Spinal cord (tissue), 10 donors: Measurements from ENCODE around the gene SMAD6. TPM values are rescaled to one million over a fixed set of nuclear protein-coding genes. Genes with fewer than 3 reads are reported as not detected.
A peak's percentile ranks its signal among the peaks of the same experiment; 100 is the strongest.

Source experiments
- DNase-seq, 6 donors: peaks; one replicate each; pipeline versions ENCODE4 v3.0.0 to v3.0.0-alpha.2; 2013 to 2015; ENCODE audit warnings: low spot score in 6 of 6, low read depth in 4 of 6
- H3K27ac ChIP-seq: one replicate; pipeline ENCODE4 v1.5.1; 2013; ENCODE audit warnings: low read depth, low read length, control low read depth
- H3K27me3 ChIP-seq: one replicate; pipeline ENCODE4 v1.6.1; 2013; ENCODE audit warnings: low read length; ENCODE audit not compliant: control insufficient read depth, insufficient read depth
- H3K36me3 ChIP-seq: one replicate; pipeline ENCODE4 v1.6.1; 2013; ENCODE audit warnings: low read length; ENCODE audit not compliant: control insufficient read depth, insufficient read depth
- H3K4me1 ChIP-seq: one replicate; pipeline ENCODE4 v1.6.1; 2013; ENCODE audit warnings: low read length; ENCODE audit not compliant: control insufficient read depth, insufficient read depth
- H3K4me3 ChIP-seq: one replicate; pipeline ENCODE4 v1.5.1; 2013; ENCODE audit warnings: low read depth, low read length, control low read depth
- H3K9me3 ChIP-seq: one replicate; pipeline ENCODE4 v1.6.1; 2013; ENCODE audit warnings: low read length; ENCODE audit not compliant: control insufficient read depth, insufficient read depth
- WGBS: methylation state at CpG from one replicate; pipeline ENCODE4 v1.1.5; 2013; ENCODE audit warnings: missing lambda C conversion rate; ENCODE audit not compliant: insufficient coverage; 5-methylcytosine and 5-hydroxymethylcytosine counted together
- polyA plus RNA-seq, 2 donors: library from polyadenylated mRNA; unstranded; fragments of 120-200 nt; gene quantifications; one replicate each; pipeline ENCODE4 v1.2.1, GENCODE V29; 2013; ENCODE audit not compliant: insufficient read length in 2 of 2
- total RNA-seq, 2 donors: library from RNA; depleted of rRNA in 1 of 2; stranded (reverse); fragments of 120-200 nt in 1 of 2; fragments of >200 nt in 1 of 2; gene quantifications; one replicate each; pipeline versions ENCODE4 v1.2.3 to v1.2.4, GENCODE V29; 2013 to 2014
- donor health status: healthy.

SMAD6 gene
- total and polyA plus RNA-seq, 4 donors, result 7.7 to 22.0 (median 10.3) TPM

DNA sequence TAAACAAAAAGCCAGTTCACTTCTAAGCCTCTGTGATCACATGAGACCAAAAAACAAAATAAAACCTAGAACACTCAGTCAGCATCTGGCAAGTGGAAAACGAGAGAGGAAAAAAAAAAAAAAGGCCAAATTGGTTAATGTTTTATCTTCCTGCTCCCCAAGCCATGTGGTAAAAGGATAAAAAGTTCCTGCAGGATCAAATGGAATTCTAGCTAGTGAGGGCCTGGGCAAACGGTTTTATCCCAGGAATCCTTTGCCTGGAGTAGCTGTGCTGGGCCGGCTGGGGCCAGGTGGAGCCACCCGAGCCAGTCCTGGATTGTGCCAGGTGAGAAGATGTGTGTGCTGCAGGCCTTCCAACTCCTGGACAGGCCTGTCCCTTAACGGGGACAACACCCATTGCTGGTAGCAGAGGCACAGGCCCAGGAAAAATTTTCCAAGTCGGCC lies 13.2 kb downstream of the SMAD6 start:
- H3K27ac ChIP-seq, result peak overlapping the region; percentile 18
- H3K4me3 ChIP-seq, result no peak overlapping the region
- DNase-seq, result no peak
- H3K9me3 ChIP-seq, result no peaks in the 10 kb centered on the region
- peaks cover 13% of the 10 kb centered on the region for H3K4me1 ChIP-seq
- no peaks in the 10 kb centered on the region for H3K27me3 ChIP-seq
- 67% methylated on average over 4 of the region's 6 CpGs for WGBS
- peaks cover 12% of the 10 kb centered on the region for H3K36me3 ChIP-seq

DNA sequence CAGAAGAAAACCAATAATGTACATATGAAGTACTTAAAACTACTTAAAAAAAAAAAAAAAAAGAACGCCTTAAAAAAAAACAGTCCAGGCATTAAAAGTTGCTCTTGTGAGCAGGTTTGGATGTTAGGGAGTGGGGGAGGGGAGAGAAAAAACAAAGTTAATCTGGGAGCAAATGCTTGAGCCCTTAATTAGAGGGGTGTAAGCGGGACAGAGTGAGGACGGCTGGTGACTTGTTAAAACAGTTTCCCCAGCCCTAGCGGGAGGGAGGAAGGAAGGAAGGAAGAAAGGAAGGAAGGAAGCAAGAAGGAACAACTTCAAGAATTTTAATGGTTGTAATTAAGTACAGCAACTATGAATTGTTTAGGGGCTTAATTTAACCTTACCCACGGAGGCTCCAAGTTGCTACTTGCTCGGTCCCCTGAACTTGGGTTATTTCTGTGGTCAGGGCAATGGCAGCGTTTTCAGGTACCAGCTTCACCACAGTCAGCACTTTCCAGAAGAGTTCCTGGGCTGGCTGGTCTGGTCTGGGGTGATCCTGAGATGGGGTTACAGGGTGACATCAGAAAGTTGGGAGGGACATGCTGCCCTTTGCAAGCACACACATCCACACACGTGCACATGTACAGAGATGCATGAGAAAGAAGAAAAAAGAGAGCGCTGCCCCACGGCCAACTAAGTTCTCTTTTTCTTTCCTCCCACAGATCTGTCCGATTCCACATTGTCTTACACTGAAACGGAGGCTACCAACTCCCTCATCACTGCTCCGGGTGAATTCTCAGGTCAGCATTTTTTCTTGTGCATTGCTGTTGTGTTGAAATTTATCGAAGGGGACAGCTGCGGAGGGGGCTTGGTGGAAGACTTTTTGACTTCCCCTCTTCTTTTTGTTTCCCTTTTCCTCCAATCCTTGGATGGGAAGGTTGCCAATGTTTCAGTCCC lies 14.0 kb downstream of the SMAD6 start:
- DNase-seq, result no peak
- Histone ChIP-seq H3K9me3 (no peaks in the 10 kb centered on the region), H3K27ac (no peak overlapping the region), H3K27me3 (no peaks in the 10 kb centered on the region), H3K4me1 (peaks cover 13% of the 10 kb centered on the region), H3K36me3 (peaks cover 13% of the 10 kb centered on the region), H3K4me3 (no peak overlapping the region)
- 69% methylated on average over 5 of the region's 15 CpGs for WGBS

GRCh38 chr15:66716656-66717020 lies 14.6 kb downstream of the SMAD6 start:
- H3K9me3 ChIP-seq, result no peaks in the 10 kb centered on the region
- no peak overlapping the region for H3K27ac ChIP-seq
- DNase-seq, result no peak
- H3K36me3 ChIP-seq, result peaks cover 14% of the 10 kb centered on the region
- peaks cover 9% of the 10 kb centered on the region for H3K4me1 ChIP-seq
- H3K4me3 ChIP-seq, result no peak overlapping the region
- H3K27me3 ChIP-seq, result no peaks in the 10 kb centered on the region
- WGBS, result 30% methylated on average over 1 of the region's 4 CpGs

- Histone ChIP-seq H3K27me3 (no peaks in the 10 kb centered on the region), H3K9me3 (no peaks in the 10 kb centered on the region), H3K4me3 (no peak overlapping the region), H3K27ac (no peak overlapping the region), H3K36me3 (peaks cover 14% of the 10 kb centered on the region), H3K4me1 (peaks cover 12% of the 10 kb centered on the region)
- no peak for DNase-seq
- 92% methylated on average over 8 of the region's 8 CpGs for WGBS
These were observed 16.4 kb downstream of the SMAD6 start for GRCh38 chr15:66718220-66718988.

GRCh38 chr15:66719471-66719870 lies 17.4 kb downstream of the SMAD6 start:
- H3K4me1 ChIP-seq, result peaks cover 13% of the 10 kb centered on the region
- no peaks in the 10 kb centered on the region for H3K27me3 ChIP-seq
- no peak overlapping the region for H3K4me3 ChIP-seq
- H3K36me3 ChIP-seq, result peaks cover 14% of the 10 kb centered on the region
- H3K9me3 ChIP-seq, result no peaks in the 10 kb centered on the region
- 86% methylated on average over 9 of the region's 10 CpGs for WGBS
- DNase-seq, result no peak
- no peak overlapping the region for H3K27ac ChIP-seq

GRCh38 chr15:66720206-66721010 lies 18.4 kb downstream of the SMAD6 start:
- Histone ChIP-seq H3K4me3 (no peak overlapping the region), H3K27ac (no peak overlapping the region), H3K4me1 (peaks cover 20% of the 10 kb centered on the region), H3K27me3 (no peaks in the 10 kb centered on the region), H3K9me3 (no peaks in the 10 kb centered on the region), H3K36me3 (peaks cover 14% of the 10 kb centered on the region)
- no peak for DNase-seq
- 92% methylated on average over 8 of the region's 9 CpGs for WGBS

GRCh38 chr15:66721020-66721419 lies 19.0 kb downstream of the SMAD6 start:
- DNase-seq, result no peak
- WGBS, result 100% methylated on average over 6 of the region's 8 CpGs
- H3K27me3 ChIP-seq, result no peaks in the 10 kb centered on the region
- H3K9me3 ChIP-seq, result no peaks in the 10 kb centered on the region
- H3K4me3 ChIP-seq, result no peak overlapping the region
- H3K36me3 ChIP-seq, result peaks cover 18% of the 10 kb centered on the region
- H3K4me1 ChIP-seq, result peaks cover 22% of the 10 kb centered on the region
- H3K27ac ChIP-seq, result no peak overlapping the region

GRCh38 chr15:66721501-66721937 lies 19.5 kb downstream of the SMAD6 start:
- H3K4me3 ChIP-seq, result no peak overlapping the region
- H3K9me3 ChIP-seq, result no peaks in the 10 kb centered on the region
- peaks cover 18% of the 10 kb centered on the region for H3K36me3 ChIP-seq
- peaks cover 22% of the 10 kb centered on the region for H3K4me1 ChIP-seq
- no peaks in the 10 kb centered on the region for H3K27me3 ChIP-seq
- H3K27ac ChIP-seq, result no peak overlapping the region
- DNase-seq, result no peak
- 100% methylated on average over 3 of the region's 4 CpGs for WGBS

GRCh38 chr15:66721954-66722353 lies 19.9 kb downstream of the SMAD6 start:
- Histone ChIP-seq H3K4me3 (no peak overlapping the region), H3K9me3 (no peaks in the 10 kb centered on the region), H3K27me3 (no peaks in the 10 kb centered on the region), H3K4me1 (peaks cover 22% of the 10 kb centered on the region), H3K27ac (no peak overlapping the region), H3K36me3 (peaks cover 16% of the 10 kb centered on the region)
- WGBS, result 83% methylated on average over 3 of the region's 6 CpGs
- no peak for DNase-seq
